Activated CD4-positive, alpha-beta T cell treated with anti-CD3 and anti-CD28 coated beads, Interleukin-2, amount 50 U/mL, for 4 hours (primary cell): Measurements from ENCODE around the gene TRMT11.
"Not testable (repeated sequence)": the region's sequence is repeated elsewhere in the genome, so short reads cannot be mapped to it uniquely, and the experiment has no call there.

Experiments used
- DNase-seq, 2 experiments: peaks; one replicate each; pipeline ENCODE4 v3.0.0-alpha.2; 2020

TRMT11 gene

DNA sequence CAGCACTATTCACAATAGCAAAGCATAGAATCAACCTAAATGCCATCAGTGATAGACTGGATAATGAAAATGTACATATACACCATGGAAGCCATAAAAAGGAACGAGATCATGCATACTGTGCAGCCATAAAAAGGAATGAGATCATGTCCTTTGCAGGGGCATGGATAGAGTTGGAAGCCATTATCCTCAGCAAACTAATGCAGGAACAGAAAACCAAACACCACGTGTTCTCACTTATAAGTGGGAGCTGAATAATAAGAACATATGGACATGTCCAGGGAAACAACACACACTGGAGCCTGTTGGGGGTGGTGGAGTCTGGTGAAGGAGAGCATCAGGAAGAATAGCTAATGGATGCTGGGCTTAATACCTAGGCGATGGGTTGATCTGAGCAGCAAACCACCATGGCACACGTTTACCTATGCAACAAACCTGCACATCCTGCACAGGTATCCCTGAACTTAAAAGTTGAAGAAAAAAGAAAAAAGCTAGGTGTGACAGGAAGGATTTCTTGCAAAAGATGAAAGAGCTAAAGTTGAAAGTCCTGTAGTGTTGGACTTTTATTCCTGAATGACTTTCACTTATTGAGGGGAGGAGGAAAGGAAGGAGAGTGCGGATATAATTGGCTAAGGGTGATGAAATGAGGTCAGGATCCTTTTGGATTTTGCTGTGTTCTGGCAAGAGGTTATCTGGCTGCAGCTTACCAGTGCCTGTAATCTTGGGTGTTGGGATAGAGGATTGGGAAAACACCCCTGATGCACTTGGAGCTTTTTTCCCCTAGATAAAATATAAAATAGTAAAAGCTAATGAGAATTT lies 8.5 kb downstream of the TRMT11 start:
- DNase-seq: no peak

DNA sequence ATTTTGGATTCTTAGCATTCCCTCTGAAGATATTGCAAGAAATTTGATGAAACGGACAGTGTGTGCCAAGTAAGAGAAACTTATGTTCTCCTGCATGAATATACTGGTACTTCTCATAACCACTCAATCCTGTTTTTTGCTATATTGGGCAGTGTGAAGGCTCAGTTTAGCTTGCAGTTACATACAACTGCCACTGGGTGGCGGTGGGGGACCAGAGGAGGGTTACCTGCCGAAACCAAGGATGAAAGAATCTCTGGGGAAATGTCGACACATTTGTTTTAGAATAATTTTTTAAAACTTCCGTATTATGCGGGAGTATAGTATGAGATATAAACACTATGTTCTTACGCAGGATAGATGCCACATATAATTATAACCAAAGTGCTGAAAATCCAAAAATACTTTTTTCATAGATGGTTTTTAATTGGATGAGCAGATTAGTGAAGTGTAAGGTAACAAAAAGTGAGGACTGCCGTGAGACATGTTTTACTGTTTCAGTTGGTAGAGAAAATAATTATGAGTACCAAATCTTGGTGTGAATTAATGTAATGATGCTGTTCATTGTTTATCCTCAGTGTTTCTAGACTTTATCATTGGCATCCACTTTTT lies 9.7 kb downstream of the TRMT11 start:
- DNase-seq: peak; percentile 58 to 68

DNA sequence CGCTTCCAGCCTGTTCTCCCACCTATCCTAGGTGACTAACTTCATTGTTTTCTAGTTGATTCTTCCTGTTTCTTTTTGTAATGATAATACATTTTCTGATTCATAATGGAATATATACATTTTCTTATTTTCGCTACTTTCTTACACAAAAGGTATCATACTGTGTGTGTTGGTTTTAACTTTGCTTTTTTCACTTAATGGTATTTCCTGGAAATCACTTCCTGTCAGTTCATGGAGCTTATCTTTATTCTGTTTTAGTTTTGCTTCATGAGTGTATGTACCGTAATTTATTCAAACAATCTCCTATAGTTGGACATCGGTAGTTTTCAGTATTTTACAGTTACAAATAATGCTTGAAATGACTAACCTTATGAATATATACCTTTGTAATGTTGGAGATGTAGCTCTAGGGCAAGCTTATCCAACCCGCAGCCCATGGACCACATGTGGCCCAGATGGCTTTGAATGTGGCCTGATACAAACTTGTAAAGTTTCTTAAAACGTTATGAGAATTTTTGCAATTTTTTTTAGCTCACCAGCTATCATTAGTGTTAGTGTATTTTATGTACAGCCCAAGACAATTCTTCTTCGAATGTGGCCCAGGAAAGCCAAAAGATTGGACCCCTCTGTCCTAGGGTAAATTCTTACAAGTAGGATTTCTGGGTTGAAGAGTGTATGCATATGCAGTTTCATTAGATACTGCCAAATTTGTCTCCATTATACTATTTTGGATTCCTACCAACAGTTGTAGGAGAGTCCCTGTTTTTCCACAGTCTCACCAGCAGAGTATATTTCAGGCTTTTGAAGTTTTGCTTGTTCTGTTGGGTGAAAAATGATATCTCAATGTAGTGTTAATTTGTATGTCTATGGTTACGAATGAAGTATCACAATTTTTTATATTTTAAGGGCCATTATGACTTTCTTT lies 16.7 kb downstream of the TRMT11 start:
- no peak for DNase-seq

DNA sequence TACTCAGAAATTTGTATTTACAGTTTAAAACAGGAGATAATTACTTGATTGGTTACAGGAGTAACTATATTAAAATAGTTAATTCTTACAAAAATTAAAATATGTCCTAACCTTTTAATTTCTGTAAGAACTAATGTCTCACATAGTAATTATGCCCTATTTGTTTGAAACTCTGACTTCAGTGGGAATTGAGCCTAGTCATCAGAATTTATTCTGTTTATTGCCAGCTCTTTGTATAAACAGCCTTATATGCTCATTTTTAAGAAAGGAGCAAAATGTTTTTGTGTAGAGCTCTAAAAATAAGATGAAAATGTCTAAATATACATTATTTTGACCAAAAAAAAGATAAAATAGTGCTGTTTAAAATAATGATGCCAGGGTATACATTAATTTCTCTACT lies 21.5 kb downstream of the TRMT11 start:
- DNase-seq: no peak

DNA sequence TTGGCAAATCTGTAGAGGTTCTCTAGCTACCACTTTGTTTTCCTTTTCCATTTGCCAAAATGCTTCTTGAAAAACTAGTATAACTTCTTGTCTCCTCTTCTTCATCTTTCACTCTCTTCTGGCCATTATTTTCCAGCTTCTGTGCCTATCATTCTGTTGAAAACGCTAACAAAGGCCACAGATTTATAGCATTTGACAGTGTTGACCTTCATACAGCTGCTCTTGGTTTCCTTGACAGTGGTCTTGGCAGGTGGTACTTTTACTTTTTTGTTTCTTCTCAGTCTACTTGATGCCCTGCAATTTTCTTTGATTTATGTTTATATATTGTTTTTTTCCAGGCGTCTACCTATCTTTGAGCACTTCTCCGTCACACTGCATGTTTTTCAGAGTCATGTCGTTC lies 23.7 kb downstream of the TRMT11 start:
- DNase-seq: no peak

DNA sequence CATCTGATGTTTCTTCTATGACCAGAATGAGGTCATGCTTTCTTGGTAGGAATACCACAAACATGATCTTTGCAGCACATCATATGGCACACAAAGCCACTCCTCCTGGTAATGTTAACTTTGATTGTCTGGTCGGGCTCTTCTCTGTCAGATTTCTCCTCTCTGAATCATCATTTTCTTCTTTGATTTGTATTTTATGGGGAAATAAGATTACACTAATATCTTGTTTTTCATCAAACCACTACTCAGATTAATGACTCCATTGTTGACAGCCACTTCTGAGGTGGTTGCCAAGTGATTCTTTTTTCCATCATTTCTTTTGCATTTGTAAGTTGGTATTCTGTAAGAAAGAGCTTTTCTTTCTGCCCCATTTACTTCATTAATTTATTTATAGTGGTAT lies 29.5 kb downstream of the TRMT11 start:
- DNase-seq: no peak

DNA sequence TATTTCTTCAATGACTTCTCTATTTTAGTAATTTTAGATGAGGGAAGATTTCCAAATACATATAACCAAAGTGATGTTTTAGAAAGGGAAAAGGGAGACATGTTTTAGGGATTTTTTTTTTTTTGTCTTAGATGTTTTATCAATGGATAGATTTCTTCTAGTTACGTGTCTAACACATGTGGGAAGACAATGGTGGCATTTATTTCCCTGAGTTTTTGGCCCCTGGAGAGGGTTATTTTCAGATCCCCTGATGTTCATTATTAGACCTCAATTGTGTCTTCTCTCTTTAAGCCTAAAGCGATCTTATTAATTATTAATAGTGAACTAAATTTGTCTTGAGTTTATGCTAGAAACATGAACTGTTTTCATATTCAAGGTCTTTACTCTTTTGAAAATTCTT lies 30.3 kb downstream of the TRMT11 start:
- DNase-seq: no peak

DNA sequence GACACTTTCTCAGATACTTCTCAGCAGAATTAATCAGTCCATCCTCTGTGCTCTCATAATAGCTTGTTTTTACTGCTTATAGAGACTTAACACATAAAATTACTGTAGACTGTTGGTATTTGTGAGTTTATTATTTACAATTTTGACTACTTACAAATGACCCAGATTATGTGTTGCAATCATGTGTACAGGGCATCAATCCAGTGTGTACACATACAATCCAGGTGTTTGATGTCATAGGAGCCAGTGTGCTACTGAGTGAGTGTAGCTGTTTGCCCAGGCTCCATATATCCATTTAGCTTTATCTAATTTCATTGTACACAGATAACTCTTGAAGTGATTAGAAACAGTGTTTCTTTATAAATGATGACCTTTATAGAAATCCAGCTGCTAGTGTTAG lies 31.3 kb downstream of the TRMT11 start:
- DNase-seq: no peak

DNA sequence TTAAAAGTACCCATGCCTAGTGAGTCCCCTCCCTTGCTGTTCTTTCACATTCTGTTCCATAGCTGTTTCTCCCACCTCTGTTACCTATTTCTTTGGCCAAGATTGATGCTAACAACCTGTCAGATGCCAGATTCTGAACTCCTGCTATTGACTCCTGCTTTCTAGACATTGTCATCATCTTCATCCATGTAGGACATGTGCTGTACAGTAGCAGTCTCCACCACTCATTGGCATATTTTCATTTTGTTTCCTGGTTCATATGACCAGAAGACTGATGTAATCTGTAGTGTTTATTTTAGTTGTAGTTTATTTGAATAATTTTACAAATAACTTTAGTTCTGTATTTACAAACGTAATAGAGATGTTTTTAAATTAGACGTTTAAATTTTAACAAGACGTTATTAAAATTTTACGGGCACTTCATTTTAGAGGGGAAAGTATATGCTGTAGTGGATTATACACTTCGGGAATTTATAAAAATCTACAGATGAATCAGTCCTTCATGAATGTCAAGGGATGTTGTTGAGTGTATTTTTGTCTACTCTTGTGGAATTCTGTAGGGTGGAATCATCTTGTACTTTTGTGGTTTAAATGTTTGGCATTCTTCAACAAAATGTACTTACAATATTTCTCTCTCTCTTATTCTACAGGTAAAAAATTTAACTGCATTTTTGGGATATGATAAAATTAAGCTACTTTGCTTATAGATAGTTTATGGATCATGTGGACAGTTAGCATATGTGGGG lies 34.1 kb downstream of the TRMT11 start:
- no peak for DNase-seq

DNA sequence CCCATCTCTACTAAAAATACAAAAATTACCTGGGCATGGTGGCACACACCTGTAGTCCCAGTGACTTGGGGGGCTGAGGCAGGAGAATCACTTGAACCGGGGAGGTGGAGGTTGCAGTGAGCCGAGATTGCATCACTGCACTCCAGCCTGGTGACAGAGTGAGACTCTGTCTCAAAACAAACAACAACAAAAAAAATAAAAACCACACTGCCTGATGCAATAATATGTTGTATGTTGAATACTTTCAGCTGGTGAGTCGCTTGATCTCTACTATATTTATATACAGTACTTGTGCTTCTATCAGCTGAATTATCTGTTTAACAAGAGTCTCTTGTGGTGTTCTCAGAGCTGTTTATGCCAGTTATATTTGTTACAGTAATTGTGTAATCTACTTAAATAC lies 37.1 kb downstream of the TRMT11 start:
- DNase-seq: not testable (repeated sequence)

DNA sequence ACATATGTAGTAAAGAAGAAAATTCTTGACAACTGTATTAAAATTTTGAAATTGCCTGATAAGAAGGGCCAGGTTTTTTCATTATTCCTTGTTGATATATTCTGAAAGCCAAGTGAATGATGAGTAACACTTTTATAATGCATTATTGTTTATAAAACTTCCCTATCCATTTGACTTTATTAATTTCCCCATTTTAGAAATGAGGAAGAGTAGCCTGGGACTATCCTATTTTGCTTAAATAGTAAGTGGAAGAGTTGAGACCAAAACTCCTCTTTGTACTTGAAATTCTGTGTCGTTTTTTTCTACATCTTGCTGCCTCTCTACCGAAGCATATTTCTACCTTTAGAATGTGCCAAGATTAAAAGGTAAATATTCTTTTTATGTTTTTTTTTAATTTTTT lies 39.7 kb downstream of the TRMT11 start:
- no peak for DNase-seq

DNA sequence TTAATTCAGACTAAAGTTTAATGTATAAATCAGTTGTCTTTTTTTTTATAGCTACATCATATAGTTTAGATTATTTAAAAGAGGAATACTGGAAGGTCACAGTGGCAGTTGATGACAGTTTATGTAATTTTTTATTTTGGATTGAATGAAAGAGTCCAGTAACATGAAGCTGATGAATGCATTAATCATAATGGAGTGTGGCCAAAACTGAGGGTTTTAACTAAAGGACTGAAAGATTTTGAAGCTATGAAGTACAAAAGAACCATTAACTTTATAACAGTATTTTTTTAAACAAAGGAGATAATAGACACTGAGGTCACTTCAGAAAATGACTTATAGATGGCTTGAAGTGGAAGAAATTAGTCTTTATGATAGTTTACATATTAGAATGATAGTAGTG lies 41.3 kb downstream of the TRMT11 start:
- no peak for DNase-seq

DNA sequence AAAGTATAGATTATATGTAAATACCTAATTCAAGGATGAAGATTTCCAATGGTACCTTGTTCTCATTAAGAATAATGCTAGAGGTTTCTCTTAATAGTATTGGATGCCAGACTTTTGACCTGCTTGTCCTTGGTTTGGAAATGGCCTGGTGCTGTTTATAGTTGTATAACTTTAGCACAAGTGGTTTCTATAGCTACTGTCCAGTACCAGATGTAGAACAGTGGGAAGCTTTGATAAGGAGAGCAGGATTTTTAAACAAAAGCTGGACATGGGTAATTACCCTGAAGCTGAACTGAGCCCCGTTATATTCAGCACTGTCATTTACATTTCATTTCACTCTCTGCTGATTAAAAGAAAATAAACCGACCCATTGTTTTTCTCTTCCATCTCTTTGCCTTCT lies 43.7 kb downstream of the TRMT11 start:
- no peak for DNase-seq

DNA sequence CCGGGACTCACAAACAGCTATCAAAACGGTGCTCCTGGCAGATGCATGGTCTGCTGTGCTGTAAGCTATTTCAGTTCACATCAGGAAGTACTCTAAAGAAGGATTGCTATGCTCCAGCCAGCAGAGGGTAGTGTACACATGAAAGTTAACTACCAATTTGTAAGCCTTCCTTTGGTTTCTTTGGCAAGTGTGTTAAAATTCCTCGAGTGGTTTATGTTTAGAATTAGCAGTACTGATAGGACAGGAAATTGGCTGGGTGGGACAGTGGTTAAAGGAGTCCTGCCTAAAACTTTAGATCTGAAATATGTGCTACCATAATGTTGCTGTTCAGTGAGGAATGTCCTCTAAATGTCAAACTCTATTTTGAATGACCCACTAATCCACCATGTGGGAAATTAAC lies 47.4 kb downstream of the TRMT11 start:
- DNase-seq: no peak

DNA sequence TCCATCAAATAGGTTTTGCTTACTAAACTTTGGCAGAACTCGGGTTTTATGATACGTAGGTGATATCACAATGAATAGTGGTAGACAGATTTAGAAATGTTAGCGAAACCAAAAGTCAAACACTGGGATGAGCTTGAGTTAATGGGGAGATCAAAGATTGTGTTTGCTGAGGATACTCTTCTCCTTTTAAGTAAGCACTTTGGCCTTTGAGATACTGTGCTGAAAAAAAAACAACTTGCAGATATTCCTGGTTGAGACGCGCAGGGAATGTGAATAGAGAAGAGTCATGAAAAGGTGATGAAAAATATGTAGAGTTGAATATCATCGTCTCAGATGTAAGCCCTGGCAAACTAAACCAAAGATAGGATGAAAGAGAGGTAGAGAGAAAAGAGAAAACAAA lies 48.3 kb downstream of the TRMT11 start:
- no peak for DNase-seq

DNA sequence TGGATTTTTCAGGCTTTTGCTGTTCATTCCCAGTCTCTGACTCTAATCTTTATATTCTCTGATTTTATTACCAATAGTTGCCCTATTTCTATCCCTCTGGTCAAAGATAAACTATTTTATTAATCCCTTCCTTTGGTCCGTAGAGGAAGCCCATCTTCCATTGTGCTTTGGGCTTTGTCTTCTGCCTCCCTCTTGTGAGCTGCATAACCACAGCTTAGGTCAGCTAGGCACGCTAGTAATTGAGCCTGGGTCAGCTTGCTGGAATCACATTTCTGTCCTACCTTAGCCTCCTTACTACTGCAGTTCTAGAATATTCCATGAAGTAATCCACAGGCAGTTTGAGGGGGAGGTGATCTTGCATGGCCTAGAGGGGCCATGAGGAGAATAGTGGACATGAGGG lies 49.4 kb downstream of the TRMT11 start:
- no peak for DNase-seq

DNA sequence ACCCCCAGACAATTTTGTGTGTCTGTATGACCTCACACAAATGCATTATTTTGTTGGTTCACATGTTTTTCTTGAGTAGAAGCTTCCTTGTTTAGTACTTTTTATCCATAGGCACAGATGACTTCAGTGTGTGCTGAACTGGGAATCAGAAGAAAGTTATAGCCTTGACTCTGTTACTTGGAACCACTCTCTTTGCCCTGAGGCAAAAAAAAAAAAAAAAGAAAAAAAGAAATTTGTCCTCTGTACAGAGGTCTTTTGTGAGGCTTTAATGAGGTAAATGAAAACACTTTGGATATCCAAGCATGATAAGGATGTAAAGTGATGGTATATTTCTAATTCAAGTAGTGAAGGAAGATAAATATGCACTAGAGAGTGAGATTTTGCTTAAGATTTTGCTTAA lies 51.9 kb downstream of the TRMT11 start:
- no peak for DNase-seq

DNA sequence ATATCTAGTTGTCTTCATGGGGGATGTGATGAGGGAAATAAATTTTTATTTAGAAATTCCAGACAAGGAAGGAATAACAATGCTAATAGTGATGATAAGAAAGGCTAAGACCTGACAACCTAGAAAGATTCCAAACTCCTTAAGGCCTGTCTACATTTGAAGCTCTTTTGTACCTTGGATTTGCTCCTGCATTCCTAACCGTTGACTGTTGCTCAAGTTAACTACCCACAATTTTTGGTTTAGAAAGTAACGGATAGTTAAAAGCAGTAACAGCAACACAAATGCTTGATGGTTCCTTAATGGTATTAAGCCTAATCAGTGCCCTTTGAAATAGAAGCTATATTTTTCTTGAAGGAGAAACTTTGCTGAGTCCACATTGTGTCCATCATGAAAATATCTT lies 52.9 kb downstream of the TRMT11 start:
- DNase-seq: no peak

DNA sequence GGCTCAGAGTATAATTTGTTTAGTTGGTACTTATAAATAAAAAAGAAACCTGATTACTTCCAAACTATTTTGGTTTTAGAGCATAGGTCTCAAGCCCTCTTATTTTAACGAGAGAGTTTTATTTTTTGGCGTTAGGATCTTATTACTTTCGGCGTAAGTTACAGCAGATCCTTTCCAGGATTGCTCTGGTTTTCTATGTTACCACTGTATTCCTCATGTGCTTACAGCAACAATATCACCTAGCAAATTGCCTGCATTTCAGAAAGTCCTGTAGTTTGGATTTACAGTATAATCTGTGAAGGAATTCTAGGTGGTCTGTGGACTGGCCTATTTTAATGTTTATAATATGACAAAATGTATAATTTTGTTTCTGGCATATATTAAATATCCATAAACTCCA lies 54.1 kb downstream of the TRMT11 start:
- no peak for DNase-seq

DNA sequence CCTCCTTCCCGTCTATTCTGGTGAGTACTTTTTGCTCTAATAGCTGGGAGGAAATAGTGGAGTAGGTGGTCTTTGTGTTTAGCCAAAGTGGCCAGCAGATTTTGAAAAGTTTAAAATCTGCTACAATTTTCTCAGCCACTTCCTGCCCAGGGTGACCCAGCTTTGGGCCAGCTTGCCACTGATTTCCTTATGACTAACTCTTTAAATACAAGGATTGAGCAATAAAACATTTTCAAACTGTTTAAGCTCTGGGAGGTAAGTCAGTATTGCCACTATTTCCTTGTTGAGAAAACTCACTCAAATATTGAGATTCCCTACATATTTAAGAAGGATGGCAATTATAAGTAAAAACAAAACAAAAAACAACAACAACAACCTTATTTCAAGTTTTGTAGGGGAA lies 54.5 kb downstream of the TRMT11 start:
- DNase-seq: no peak

DNA sequence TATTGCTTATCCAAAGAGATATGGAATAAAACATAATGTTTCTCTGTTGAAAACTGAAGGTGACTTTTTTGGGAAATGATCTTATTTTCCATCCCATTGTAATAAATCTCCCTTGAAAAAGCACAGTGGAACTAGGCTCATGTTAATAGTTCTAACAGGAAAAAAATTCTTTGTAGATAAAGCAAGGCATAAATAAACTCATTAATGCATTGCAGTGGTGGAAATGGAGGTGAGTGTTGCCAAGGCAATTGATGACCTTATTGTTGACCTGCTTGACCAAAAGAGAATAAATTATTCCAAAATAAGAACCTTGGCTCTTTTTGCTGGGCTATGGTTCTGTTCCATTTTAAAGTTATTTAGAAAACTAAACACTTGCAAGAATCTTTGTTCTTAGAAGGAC lies 55.2 kb downstream of the TRMT11 start:
- DNase-seq: no peak

DNA sequence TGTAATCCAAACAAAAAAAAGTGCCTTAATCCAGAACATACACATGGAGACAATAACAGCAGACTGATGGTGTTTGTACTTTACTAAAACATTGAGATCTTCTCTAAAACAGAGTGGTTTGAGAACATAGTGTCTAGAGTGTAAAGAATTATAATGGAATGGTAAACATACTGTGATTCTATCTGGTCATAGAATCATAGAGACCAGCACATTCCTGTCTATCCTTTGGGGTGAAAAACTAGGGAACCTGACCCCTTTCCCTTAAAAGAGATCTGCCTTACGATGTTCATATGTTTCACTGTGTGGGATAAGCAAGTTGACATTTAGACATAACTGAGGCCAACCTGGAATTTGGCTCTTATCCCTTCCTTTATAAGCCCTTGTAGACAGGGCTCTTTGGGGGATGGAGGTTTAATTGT lies 55.7 kb downstream of the TRMT11 start:
- no peak for DNase-seq

DNA sequence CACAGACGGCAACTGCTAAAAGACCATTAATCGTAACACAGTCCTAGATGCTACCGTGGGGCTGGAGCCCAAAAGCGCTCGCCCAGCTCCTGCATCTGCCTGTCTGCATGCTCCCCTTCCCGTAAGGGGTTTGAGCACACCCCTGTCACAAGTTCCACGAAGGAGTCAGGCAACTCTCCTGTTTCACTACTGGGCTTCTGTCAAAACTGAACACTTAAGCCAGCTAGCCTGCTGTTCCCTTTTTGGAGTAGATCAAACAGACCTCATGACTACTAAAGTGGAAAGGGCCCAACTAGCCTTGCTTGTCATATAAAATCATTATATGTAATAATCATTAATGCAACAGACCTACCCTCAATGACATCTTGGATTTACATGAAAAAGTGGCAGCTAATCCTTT lies 61.3 kb downstream of the TRMT11 start:
- DNase-seq: no peak
